CD4-positive, alpha-beta T cell (primary cell): Measurements from ENCODE around the gene C19orf53. TPM values are rescaled to one million over a fixed set of nuclear protein-coding genes. Genes with fewer than 3 reads are reported as not detected.

Experiments used
- ATAC-seq: fragments of 200-7000 bp; cut with Tn5 transposase; one replicate; pipeline ENCODE4 v1.10.0; 2022; ENCODE audit warnings: mild to moderate bottlenecking; ENCODE audit not compliant: poor library complexity
- CTCF ChIA-PET: fragments of 350-600 bp; sonication (Branson Sonifier 250); formaldehyde crosslinking; loops from one replicate; lab custom pipeline; 2021; ENCODE audit warnings: antibody characterized with exemption, inconsistent platforms; lab: Charles Lee
- POLR2A ChIA-PET: fragments of 350-600 bp; sonication (Branson Sonifier 250); formaldehyde crosslinking; loops from one replicate; lab custom pipeline; 2021; ENCODE audit warnings: antibody characterized with exemption, inconsistent platforms; lab: Charles Lee
- DNase-seq, 14 experiments: peaks; one replicate each; pipeline ENCODE4 v3.0.0-alpha.2; 2013 to 2020; ENCODE audit warnings: mixed read lengths in 2 of 14
- H3K27ac ChIP-seq, 2 donors: one replicate each; pipeline versions ENCODE4 v1.5.1 to v1.7.0; 2013; ENCODE audit warnings: low read length in 2 of 2, low read depth in 1 of 2, mild to moderate bottlenecking in 1 of 2
- H3K27me3 ChIP-seq, 2 experiments: 1 replicate in 1 of 2; 2 replicates in 1 of 2; pipeline versions ENCODE4 v1.6.1 to v1.7.0; 2013; ENCODE audit warnings: low read length in 2 of 2, control low read depth in 1 of 2, mild to moderate bottlenecking in 1 of 2, moderate library complexity in 1 of 2; ENCODE audit not compliant: insufficient read depth in 2 of 2, control insufficient read depth in 1 of 2
- H3K36me3 ChIP-seq: one replicate; pipeline ENCODE4 v1.6.1; 2013; ENCODE audit warnings: low read length, control low read depth; ENCODE audit not compliant: insufficient read depth
- H3K4me1 ChIP-seq: one replicate; pipeline ENCODE4 v1.6.1; 2013; ENCODE audit warnings: low read length, control low read depth; ENCODE audit not compliant: insufficient read depth
- H3K4me3 ChIP-seq: one replicate; pipeline ENCODE4 v1.5.1; 2013; ENCODE audit warnings: mild to moderate bottlenecking, low read length, moderate library complexity
- H3K9me3 ChIP-seq, 2 experiments: 1 replicate in 1 of 2; 2 replicates in 1 of 2; pipeline versions ENCODE4 v1.6.1 to v1.7.0; 2013; ENCODE audit warnings: low read length in 2 of 2, mild to moderate bottlenecking in 2 of 2, control low read depth in 1 of 2, moderate library complexity in 1 of 2; ENCODE audit not compliant: control insufficient read depth in 1 of 2, insufficient read depth in 1 of 2
- H3K27ac Mint-ChIP-seq: one replicate; pipeline ENCODE4 v1.8.0; 2020; ENCODE audit warnings: mixed read lengths
- H3K27me3 Mint-ChIP-seq: one replicate; pipeline ENCODE4 v1.8.0; 2021; ENCODE audit warnings: mixed read lengths
- H3K36me3 Mint-ChIP-seq: one replicate; pipeline ENCODE4 v1.8.0; 2021; ENCODE audit warnings: low read depth, mixed read lengths
- H3K4me1 Mint-ChIP-seq: one replicate; pipeline ENCODE4 v1.8.0; 2021; ENCODE audit warnings: low read depth, mixed read lengths
- H3K4me3 Mint-ChIP-seq: one replicate; pipeline ENCODE4 v1.8.0; 2020; ENCODE audit warnings: mild to moderate bottlenecking, mixed read lengths
- H3K9me3 Mint-ChIP-seq: one replicate; pipeline ENCODE4 v1.8.0; 2020; ENCODE audit warnings: mixed read lengths
- intact Hi-C, 2 experiments: fragments of 100-400 bp; cut with DNase I in 1 of 2; cut with micrococcal nuclease in 1 of 2; formaldehyde crosslinking; loops; one replicate each; pipeline versions ENCODE4 v1.15.1 to v1.9.0; 2023 to 2025; cut with DNase I, micrococcal nuclease
- total RNA-seq, 174 experiments: library from RNA in 2 of 174; stranded (reverse) in 2 of 174; gene quantifications; one replicate each; pipeline ENCODE4 v1.2.3 and lab custom pipeline; 2021 to 2026
- TF ChIP-seq, protein P1 (sequence below): fragments of 200-600 bp; IDR thresholded peaks from one replicate; pipeline ENCODE4 v1.8.0; 2022; ENCODE audit warnings: antibody characterized with exemption, mild to moderate bottlenecking

C19orf53 gene
- total RNA-seq, 2 experiments from 2014 or later: 119 TPM

DNA sequence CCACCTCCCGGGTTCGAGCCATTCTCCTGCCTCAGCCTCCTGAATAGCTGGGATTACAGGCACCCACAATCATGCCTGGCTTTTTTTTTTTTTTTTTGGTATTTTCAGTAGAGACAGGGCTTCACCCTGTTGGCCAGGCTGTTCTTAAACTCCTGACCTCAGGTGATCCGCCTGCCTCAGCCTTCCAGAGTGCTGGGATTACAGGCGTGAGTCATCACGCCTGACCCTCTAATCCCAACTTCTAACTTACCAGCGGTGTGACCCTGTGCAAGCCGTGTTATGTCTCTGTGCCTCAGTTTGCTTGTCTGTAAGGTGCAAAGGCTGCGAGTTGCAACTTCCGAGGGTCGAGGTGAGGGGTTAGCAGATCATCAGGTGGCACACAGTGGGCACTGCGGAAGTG, 38.3 kb downstream of the C19orf53 start:
- no peaks in the 10 kb centered on the region for H3K9me3 Mint-ChIP-seq
- Histone ChIP-seq H3K4me3 (no peak overlapping the region), H3K27me3 (no peaks in the 10 kb centered on the region), H3K9me3 (no peaks in the 10 kb centered on the region), H3K36me3 (peaks cover 14% of the 10 kb centered on the region), H3K27ac (no peak overlapping the region), H3K4me1 (peaks cover 4% of the 10 kb centered on the region)
- ChIA-PET POLR2A (no interaction called here), CTCF (interaction anchor here (0.6 to 0.7 kb wide), 2 partner anchors 9 to 55 kb away, joined by 3 to 4 read pairs; no protein-coding TSS in a partner anchor)
- intact Hi-C loops: no loop called here
- H3K36me3 Mint-ChIP-seq: peaks cover 19% of the 10 kb centered on the region
- H3K27me3 Mint-ChIP-seq: no peaks in the 10 kb centered on the region
- TF ChIP-seq, protein P1, sequence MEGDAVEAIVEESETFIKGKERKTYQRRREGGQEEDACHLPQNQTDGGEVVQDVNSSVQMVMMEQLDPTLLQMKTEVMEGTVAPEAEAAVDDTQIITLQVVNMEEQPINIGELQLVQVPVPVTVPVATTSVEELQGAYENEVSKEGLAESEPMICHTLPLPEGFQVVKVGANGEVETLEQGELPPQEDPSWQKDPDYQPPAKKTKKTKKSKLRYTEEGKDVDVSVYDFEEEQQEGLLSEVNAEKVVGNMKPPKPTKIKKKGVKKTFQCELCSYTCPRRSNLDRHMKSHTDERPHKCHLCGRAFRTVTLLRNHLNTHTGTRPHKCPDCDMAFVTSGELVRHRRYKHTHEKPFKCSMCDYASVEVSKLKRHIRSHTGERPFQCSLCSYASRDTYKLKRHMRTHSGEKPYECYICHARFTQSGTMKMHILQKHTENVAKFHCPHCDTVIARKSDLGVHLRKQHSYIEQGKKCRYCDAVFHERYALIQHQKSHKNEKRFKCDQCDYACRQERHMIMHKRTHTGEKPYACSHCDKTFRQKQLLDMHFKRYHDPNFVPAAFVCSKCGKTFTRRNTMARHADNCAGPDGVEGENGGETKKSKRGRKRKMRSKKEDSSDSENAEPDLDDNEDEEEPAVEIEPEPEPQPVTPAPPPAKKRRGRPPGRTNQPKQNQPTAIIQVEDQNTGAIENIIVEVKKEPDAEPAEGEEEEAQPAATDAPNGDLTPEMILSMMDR: no peak
- ATAC-seq (no peak), DNase-seq (no peak)
- no peak overlapping the region for H3K27ac Mint-ChIP-seq
- H3K4me3 Mint-ChIP-seq: no peak overlapping the region
- H3K4me1 Mint-ChIP-seq: peaks cover 8% of the 10 kb centered on the region

DNA sequence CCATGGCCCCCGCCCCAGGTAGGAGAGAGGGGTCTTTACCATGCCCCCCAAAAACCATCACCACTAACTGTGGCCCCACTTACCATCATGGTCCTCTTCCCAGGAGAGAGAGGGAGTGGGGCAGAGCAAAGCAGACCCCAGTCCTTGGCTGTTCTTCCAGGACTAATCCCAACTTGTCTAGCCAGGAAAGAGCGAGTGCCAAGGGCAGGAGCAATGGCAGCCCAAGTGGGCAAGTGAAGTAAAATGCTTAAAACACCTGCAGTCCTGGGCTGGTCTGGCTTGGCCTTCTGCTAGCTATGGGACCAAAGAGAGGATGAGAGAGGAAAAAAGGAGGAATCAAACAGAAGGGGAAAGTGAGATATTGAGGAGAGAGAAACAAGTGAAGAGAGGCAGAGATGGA, 38.9 kb downstream of the C19orf53 start:
- Histone ChIP-seq H3K4me1 (peaks cover 4% of the 10 kb centered on the region), H3K27me3 (no peaks in the 10 kb centered on the region), H3K9me3 (no peaks in the 10 kb centered on the region), H3K4me3 (no peak overlapping the region), H3K27ac (no peak overlapping the region), H3K36me3 (peaks cover 9% of the 10 kb centered on the region)
- H3K27me3 Mint-ChIP-seq: no peaks in the 10 kb centered on the region
- ChIA-PET CTCF (no interaction called here), POLR2A (interaction anchor here (0.7 kb wide), 1 partner anchor 34 kb away, joined by 4 read pairs; no protein-coding TSS in a partner anchor)
- no peak overlapping the region for H3K4me3 Mint-ChIP-seq
- no peak for ATAC-seq
- TF ChIP-seq, protein P1: no peak
- no peak overlapping the region for H3K27ac Mint-ChIP-seq
- peaks cover 10% of the 10 kb centered on the region for H3K4me1 Mint-ChIP-seq
- no peaks in the 10 kb centered on the region for H3K9me3 Mint-ChIP-seq
- peaks cover 19% of the 10 kb centered on the region for H3K36me3 Mint-ChIP-seq
- intact Hi-C loops: no loop called here
- no peak for DNase-seq

DNA sequence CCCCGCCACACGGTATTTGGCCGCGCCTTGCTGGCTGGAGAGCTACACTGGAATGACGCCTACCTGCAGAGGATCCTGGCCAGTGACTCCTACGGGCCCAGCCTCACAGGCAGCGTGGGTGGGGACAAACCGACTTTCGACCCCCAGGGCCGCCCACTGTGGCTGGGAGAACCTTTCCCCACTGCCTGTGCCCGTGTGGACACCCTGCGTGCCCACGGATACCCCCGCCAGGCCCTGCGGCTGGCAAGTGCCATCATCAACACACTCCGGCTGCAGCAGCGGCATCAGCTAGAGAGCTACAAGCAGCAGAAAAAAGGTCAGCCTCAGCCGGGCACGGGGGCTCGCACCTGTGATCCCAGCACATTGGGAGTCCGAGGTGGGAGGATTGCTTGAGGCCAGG, 40.3 kb downstream of the C19orf53 start:
- H3K4me3 Mint-ChIP-seq: no peak overlapping the region
- POLR2A ChIA-PET: no interaction called here
- intact Hi-C loops: no loop called here
- no peak for ATAC-seq
- peaks cover 4% of the 10 kb centered on the region for H3K4me1 ChIP-seq
- no peaks in the 10 kb centered on the region for H3K9me3 Mint-ChIP-seq
- peaks cover 15% of the 10 kb centered on the region for H3K36me3 Mint-ChIP-seq
- H3K27ac ChIP-seq: no peak overlapping the region
- H3K27me3 Mint-ChIP-seq: no peaks in the 10 kb centered on the region
- no peak overlapping the region for H3K27ac Mint-ChIP-seq
- CTCF ChIA-PET: no interaction called here
- H3K4me1 Mint-ChIP-seq: peaks cover 13% of the 10 kb centered on the region
- H3K4me3 ChIP-seq: no peak overlapping the region
- no peaks in the 10 kb centered on the region for H3K9me3 ChIP-seq
- peaks cover 9% of the 10 kb centered on the region for H3K36me3 ChIP-seq
- H3K27me3 ChIP-seq: no peaks in the 10 kb centered on the region
- TF ChIP-seq, protein P1: no peak
- peak in 1 of 14 experiments; percentile 24 for DNase-seq
